ENCODE data around the gene CNFN.

CNFN gene

DNA sequence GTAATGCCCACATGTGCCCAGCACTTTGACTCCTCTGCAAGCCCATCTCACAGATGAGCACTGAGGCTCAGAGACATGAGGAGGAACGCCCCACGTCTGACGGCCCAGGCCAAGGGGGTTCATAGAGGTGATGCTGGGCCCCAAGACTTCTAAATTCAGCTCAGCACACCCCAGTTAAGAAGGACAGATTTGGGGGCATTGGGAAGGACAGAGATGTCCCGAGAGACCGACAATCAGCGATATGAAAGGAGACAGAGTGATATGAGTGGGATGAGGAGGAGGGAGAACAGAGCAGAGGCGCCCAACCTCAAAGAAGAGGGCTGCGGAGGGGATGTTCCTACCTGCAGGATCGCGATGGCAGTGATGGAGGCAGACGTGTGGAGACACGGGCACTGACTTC lies at the start of gene CNFN:
TSS of gene CNFN (minus strand) at position 399 of the 400 bp plus-strand sequence. CDS start 1,260 bp downstream, outside the sequence.
- DNase-seq (ENCODE audit: low read depth), result no peak

DNA sequence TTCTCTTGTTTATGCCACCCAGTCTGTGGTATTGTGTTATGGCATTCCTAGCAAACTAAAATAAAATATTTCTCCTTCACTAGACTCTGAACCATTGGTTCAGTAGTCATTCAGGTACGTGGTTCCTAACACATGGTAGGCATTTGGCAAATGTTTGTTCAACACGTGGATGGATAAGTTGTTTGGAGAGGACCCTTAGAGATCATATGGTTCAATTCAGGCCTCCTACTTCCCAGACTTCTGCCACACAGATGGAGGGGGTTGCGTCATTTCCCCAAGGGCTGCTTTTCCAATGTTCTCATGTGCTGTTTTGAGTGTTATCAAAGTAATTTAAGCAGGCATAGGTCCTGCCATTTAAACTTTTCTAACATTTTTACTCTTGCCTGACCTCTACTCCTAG lies 45.9 kb upstream of the CNFN start:
- DNase-seq (ENCODE audit: low read depth), result no peak

GRCh38 chr19:42435316-42435715 lies 45.2 kb upstream of the CNFN start:
- DNase-seq (ENCODE audit: low read depth), result no peak

GRCh38 chr19:42433503-42434260 lies 43.6 kb upstream of the CNFN start:
- peak; percentile 49 for DNase-seq (ENCODE audit: low read depth)

GRCh38 chr19:42431486-42431885 lies 41.4 kb upstream of the CNFN start:
- no peak for DNase-seq (ENCODE audit: low read depth)

GRCh38 chr19:42428676-42429075 lies 38.6 kb upstream of the CNFN start:
- DNase-seq (ENCODE audit: low read depth), result no peak

- no peak for DNase-seq (ENCODE audit: low read depth)
Observed at GRCh38 chr19:42427313-42427712, 37.2 kb upstream of the CNFN start, which contains the start of gene LIPE. Gene LIPE, minus strand, starts transcription at chr19:42427388. Its CDS starts 239 bp downstream, at chr19:42427149.

DNA sequence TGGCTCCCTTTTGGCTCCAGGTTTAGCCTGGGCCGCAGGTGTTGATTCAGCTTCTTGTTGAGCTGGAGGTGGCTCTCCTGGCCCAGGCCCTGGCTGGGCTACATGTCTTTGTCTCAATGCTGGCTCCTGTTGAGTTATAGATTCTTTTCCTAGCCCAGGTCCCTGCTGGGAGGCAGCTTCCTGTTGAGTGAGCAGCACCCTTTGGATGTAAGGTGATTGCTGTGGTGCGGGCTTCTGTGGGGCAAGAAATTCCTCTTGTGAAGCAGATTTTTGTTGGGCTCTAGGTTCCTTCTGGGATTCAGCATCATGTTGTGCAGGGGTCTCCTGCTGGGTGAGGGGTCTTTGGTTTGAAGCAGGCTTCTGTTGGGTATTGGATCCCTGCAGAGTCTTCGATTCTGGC lies 36.5 kb upstream of the CNFN start:
- DNase-seq (ENCODE audit: low read depth), result no peak

- no peak for DNase-seq (ENCODE audit: low read depth)
Observed at GRCh38 chr19:42424712-42425131, 34.6 kb upstream of the CNFN start.

DNA sequence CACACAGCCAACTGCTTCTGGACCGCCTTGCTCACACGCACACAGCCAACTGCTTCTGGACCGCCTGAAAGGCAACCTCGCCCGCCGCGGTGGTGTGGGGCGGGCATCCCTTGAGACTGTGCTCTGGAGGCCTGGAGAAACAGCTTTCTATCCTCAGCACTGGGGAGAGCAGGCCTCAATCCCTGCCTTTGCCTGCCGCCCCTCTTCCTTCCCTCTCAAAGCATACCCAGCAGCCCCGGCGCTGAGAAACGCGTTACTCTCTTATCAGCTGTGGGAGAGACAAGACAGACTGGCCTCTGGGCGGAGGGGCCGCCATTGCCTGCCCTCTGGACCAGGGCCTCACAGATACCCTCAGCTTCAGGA lies 34.2 kb upstream of the CNFN start:
- DNase-seq (ENCODE audit: low read depth), result no peak

DNA sequence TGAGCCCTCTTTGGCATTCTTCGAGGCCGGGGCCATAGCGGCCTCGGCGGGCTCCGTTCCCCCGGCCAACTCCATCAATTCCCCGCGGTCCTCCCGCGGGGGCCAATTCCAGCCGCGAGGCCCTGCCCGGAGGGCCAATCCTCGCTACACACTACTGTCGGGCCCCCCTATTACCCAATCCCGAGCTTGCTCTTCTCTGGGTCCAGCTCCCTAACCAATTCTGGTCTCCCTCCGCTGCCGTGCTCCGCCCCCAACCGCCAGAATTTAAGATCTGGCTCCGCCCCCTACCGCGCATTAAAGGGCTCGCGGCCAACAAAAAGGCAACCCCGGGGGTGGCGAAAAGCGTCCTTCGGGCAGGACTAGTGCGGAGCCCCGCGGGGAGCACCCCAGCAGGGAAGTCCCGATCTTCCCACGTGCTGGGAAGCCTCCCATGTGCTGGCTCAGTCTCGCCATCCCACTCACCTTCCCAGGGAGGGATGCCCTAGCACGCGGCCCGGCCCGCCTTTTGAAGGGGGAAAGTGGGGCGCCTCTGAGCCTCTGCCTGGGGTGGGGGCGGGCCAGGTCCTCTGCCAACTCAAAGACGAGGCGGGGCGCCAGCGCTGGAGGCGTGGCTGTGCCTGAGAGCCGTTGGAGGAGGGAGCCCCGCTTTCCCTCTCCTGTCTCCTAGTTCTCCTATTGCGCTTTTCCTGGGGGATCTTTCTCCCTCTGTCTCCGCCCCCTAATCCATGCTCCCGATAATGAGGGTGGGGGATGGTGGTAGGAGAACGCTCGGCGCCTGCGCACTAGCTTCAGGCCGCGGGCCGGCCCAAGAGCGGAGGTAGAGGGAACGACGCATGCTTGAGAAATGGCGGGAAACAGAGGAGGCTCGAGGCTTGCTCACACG lies 33.6 kb upstream of the CNFN start:
- DNase-seq (ENCODE audit: low read depth), result peak; percentile 90

DNA sequence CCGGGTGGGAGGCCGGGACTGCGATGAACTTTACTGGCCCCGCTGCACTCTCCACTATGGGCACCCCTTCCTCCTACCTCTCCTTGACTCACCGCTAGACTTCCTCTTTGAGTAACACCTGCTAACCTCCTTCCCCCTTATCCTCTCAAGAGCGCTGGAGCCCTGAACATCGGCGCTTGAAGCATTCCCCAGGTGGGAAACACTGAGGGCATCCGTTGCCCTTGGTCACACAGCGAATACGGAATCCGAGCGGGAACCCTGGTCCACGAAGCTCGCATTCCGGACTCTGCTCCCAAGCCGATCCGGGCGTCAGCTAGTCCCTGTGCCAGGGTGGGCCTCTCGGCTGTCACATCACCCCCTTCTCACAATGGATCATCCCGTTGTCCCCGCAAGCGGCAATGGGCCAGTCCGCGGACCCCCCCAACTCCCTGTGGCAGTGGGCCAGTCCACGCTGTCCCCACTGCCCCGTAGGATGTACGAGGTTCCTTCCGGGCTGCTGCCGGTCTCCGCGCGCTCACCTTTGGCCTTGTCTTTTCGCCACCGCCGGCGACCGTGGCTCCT lies 32.9 kb upstream of the CNFN start:
- peak; percentile 25 for DNase-seq (ENCODE audit: low read depth)

DNA sequence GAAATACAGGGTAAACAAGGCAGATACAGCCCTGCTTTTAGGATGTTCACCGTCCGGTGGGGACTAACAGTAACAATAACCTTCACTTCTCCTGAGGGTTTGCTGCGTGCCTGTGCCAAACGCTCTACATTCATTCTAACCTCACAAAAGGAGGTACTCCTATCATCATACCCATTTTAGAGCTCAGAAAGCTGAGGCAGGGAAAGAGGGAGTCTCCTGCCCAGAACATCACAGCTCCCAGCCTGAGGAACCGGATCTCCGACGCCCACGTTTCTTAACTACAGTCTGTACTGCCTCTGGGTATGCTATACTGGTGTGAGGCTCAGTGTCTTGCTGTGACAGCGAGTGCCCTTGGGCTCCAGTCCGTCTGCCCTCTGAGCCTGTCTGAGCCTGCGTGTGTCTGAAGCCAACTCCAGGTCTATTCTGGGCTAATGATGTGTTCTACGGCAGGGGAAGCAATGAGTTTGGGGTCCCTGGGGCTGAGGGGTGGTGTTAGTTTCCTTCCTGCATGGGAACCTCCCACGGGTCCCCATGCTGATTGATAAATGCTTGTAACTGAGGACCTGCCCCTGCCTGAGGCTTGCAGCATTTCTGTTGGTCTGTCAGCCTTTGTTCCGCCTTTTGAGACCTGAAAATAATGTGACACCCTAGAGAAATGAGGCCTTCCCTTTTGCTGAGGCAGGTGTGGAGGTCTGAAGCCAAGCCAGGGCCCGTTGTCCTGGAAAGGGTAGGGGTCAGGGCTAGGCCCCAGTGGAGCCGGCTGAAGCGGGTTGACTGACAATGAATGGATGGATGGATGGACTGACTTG lies 32.2 kb upstream of the CNFN start:
- DNase-seq (ENCODE audit: low read depth), result no peak

- DNase-seq (ENCODE audit: low read depth), result no peak
Observed at GRCh38 chr19:42421591-42422031, 31.5 kb upstream of the CNFN start.

- DNase-seq (ENCODE audit: low read depth), result no peak
Observed at GRCh38 chr19:42421101-42421500, 31.0 kb upstream of the CNFN start.

- peak; percentile 67 for DNase-seq (ENCODE audit: low read depth)
Observed at GRCh38 chr19:42420055-42420544, 30.0 kb upstream of the CNFN start.

DNA sequence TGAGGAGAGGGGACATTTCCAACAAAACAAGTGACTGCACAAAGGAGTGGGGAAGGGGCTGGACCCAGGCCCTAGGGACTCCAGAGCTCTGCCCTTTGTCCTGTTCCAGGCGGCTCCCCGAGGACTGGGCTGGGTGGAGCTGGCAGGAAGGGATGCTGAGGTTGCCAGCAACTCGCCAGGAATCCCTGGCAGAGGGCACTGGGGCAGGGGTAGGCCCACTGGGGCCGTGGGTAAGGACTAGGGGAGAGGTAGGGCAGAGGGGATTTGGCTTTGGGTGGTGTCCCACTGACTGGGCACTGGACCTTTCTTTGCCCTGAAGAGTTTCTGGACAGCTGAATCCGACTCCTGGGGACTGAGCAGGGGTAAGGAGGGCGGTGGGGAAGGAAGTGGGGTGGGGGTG lies 29.2 kb upstream of the CNFN start:
- no peak for DNase-seq (ENCODE audit: low read depth)

DNA sequence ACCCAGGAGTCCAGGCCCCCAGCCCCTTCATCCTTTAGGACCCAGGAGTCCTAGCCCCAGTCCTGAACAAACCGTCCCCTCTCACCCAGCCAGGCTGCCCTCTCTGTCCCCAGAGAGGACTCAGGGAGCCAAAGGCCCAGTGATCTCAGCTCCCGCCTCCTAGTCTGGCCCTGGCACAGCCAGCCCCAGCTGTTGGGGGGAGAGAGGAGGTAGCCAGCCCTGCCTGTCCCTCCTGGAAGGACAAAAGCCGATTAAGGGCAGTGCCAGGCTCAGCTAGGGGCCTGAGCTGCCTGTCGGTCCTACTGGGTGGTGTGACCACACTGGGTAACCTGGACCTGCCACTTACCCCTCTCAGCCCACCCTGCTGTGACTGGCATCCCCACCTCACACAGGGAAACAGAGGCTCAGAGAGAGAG lies 22.6 kb upstream of the CNFN start:
- DNase-seq (ENCODE audit: low read depth), result no peak

DNA sequence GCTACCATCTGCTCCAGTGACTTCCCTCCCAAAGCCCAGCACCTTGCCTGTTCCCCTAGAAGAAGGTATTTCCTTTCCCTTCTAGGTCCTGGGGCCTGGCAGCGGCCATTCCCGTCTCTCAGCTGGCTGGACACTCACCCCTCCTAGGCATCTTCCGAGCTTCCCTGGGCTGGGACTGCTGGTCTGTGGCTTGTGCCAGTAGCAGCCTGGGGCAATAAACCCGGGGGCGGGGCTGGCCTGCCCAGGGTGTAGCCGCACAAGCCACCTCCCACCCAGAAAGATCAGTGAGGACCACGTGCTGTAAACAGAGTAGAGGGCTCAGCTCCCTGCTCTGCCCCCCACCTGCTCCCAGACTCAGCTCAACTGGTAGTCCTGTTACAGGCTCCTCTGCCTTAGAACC lies 22.1 kb upstream of the CNFN start:
- DNase-seq (ENCODE audit: low read depth), result no peak

DNA sequence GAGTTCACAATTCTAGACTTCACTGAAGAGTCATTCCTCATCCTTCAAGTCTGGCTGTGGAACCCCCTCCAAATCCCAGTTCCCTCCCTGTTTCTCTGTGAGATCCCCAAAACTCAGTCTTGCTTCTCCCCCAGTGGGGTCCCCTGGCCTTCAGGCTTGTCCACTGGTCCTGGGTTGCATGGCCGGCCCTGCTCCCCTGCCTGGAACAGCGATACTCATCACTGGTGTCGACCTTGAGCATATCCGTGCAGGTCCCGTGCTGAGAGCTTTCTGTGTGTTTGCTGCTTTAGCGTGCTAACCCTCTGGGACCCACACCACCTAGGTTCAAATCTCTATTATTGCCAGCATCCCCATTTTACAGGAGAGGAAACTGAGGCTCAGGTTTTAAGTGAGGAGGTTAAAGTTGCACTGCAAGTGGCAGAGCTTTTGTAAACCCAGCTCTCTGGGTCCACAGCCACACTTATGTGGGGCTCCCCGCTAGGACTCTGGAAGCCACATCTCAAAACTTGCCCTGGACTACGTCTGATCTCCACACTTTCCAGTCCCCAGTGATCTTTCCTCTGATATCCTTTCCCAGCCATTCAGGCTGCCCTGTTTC lies 21.6 kb upstream of the CNFN start:
- DNase-seq (ENCODE audit: low read depth), result no peak

- DNase-seq (ENCODE audit: low read depth), result no peak
Observed at GRCh38 chr19:42410371-42410770, 20.3 kb upstream of the CNFN start.

Measured in stimulated activated CD4-positive, alpha-beta T cell treated with anti-CD3 and anti-CD28 coated beads, Interleukin-2, amount 100 ng/mL, for 4 hours (primary cell).